Activated naive CD4-positive, alpha-beta T cell (primary cell): Measurements from ENCODE around the gene VAMP1.
"Not testable (repeated sequence)": the region's sequence is repeated elsewhere in the genome, so short reads cannot be mapped to it uniquely, and the experiment has no call there.

Experiments
- DNase-seq, 4 experiments: peaks; one replicate each; lab custom pipeline; 2025; lab: John Stamatoyannopoulos, UW

VAMP1 gene

DNA sequence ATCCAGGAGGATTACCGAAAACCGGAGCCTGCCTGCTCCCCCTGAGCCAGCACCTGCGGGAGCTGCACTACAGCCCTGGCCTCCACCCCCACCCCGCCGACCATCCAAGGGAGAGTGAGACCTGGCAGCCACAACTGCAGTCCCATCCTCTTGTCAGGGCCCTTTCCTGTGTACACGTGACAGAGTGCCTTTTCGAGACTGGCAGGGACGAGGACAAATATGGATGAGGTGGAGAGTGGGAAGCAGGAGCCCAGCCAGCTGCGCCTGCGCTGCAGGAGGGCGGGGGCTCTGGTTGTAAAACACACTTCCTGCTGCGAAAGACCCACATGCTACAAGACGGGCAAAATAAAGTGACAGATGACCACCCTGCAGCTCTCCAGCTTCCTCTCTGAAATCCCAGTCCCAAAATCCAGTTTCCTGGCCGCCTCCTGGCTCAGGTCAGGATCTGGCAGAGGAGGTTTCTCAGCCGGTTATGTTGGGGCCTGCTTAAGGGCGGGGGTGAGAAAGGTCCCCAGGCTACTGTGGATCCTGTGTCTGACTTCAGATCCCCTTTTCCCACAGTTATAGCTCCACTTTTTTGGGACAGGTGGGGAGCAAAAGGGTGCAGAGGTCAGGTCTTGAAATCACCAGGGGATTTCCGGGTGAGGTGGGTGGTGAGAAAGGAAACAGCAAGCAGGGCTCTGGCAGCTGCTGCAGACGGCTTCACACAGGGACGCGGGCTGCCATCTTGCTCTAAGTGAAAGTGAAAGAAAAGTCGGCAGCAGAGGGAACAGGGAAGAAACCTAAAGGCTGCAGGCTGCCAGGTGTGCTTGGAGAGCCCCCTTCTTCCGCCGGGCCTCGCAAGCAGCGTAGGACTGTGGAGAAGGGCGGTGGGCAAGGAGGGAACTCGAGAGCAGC, 18.9 kb downstream of the VAMP1 start, which contains the start of gene TAPBPL:
TAPBPL (plus strand) TSS at position 695 of the 897 bp plus-strand sequence. CDS start 207 bp downstream, outside the sequence.
- DNase-seq: peak; percentile 31 to 60 (median 54)

DNA sequence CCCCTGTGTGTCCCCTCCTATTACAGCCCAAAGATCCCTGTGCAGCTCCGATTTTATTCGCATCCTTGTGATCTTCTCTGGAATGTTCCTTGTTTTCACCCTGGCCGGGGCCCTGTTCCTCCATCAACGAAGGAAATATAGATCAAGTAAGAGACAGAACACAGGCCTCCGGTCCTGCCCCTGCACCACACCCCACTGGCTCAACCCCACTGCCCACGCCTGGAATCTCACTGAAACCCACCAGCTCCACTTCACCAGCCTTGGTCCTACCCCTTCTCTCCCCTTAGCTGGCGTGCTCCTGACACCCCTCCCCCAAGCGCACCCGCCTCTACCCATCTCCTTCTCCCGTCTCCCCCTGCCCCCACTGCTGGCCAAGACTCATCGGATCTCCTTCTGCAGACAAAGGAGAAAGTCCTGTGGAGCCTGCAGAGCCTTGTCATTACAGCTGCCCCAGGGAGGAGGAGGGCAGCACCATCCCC, 19.6 kb downstream of the VAMP1 start:
- no peak for DNase-seq

DNA sequence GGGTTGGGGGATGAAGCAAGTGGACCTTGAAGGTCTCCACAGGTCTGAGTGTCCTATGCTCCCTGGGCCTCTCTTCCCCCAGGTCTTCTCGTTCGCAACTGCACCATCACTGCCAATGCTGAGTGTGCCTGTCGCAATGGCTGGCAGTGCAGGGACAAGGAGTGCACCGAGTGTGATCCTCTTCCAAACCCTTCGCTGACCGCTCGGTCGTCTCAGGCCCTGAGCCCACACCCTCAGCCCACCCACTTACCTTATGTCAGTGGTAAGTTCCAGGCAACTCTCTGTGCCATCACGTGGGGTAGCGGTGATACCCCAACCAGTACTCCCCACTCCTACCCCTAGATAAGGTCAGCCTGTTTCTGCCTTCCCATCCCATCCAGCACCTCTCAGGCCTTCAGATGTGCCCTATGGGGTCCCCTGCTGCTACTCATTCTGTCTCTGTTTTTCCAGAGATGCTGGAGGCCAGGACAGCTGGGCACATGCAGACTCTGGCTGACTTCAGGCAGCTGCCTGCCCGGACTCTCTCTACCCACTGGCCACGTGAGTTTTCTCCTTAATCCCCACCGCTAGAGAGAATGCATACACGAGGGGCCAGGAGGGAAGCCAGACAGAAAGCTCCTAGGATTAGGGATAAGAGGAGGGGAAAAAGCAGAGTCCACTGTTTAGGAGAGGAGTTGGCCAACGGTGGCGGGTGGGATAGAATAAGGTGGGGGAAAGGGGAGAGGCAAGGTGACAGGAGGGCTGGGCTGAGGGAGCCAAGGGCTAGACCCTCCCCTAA, 20.2 kb downstream of the VAMP1 start:
- no peak for DNase-seq

DNA sequence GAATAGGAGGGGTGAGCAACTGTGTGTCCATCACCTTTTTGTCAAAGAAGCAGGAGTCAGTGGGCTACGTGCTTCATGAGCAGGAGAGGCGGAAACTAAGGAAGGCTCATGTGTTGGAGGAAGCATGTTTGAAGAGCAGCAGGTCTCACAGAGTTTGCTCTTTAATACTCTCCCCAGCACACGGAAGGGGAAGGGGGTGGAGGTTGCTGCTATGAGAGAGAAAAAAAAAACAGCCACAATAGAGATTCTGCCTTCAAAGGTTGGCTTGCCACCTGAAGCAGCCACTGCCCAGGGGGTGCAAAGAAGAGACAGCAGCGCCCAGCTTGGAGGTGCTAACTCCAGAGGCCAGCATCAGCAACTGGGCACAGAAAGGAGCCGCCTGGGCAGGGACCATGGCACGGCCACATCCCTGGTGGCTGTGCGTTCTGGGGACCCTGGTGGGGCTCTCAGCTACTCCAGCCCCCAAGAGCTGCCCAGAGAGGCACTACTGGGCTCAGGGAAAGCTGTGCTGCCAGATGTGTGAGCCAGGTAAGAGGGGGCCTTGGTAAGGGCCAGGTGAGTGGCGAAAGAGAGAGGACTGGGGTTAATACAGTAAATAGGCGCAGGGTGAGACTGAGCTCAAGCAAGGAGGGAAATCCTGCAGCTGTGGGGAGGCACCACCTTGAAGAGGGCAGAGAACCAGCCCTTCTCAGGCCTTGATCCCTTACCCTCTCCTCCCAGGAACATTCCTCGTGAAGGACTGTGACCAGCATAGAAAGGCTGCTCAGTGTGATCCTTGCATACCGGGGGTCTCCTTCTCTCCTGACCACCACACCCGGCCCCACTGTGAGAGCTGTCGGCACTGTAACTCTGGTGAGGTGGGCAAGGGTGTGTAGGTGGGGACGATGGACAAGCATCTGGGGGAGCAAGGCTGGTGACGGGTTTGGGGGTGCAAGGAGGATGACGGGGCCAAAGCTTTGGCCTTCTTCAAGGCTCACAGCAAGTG, 25.5 kb downstream of the VAMP1 start, which contains the start of gene CD27:
CD27 (plus strand) TSS at position 252 of the 985 bp plus-strand sequence; CDS start at position 393, 141 bp downstream.
- DNase-seq: no peak

DNA sequence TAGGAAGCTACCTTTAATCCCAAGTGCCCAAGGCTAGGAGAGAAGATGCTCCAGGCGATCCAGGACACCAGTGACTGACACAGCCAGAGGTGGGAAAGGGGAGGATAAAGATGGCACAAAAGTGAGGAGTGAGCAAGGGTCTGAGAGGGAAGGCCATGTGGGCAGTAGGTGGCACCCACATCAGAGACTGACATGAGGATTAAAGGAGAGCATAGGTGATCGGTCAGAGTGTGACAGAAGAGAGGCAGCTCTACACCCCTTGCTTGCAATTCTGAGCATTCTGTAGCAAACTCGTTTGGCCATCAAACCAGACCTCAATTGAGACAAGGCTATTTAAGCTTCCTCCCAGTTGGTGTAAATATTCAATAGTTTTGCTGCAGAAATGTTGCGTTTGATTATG, 26.4 kb downstream of the VAMP1 start:
- no peak for DNase-seq

DNA sequence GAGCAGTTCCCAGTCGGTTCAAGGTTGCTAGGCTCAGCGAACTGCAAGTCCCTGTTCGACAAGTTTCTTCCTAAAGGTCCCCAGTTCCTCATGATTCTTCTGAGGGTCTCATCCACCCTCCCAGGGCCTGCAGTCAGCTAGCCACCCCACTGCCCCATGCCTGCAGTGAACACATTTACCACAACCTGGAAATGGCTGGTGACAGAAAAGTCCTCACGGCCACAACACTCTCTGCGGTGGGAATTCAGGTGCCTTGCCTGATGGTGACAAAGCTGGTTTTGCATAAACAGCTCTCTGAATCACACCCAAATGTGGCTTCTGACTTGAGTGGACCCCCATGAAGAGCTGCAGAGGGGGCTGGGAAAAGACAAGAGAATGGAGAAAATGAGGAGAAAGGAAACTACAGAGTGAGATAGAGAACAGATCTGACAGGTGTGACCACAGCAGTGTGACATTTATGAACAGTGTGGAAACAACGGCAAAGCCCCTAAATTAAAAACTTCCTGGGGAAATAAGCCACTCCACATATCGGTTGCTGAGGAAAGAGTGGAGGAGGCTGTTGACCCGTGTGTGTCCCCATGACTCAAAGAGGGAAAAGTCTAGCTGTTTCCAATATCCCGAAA, 27.0 kb downstream of the VAMP1 start:
- DNase-seq: no peak

DNA sequence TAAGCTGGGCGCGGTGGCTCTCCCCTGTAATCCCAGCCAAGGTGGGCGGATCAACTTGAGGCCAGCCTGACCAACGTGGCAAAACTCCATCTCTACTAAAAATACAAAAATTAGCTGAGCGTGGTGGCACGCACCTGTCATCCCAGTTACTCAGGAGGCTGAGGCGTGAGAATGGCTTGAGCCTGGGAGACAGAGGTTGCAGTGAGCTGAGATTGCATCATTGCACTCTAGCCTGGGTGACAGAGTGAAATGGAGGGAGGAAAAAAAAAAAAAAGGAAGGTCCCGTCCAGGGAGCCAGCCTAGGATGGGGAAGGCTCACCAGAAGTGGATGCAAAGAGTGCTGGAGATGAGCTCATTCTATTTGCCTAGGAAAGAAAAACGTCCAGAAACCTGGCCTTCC, 27.6 kb downstream of the VAMP1 start:
- no peak for DNase-seq

DNA sequence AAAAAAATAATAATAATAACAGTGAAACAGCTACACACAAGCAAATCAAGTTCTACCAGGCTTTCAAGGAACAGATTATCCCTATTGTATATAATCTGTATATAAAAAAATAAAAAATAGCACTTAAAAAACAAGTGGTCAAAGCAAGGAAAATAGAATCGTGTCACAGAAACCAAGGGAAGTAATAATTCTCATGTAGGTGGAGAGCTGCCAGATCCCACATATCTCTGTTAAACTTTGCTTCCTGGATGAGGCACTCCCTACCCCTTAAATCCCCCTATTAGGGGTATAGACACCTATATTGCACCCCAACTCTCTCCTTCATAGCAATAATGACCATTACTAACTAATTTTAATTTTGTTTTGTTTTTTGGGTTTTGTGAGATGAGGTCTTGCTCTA, 30.1 kb downstream of the VAMP1 start:
- DNase-seq: no peak

DNA sequence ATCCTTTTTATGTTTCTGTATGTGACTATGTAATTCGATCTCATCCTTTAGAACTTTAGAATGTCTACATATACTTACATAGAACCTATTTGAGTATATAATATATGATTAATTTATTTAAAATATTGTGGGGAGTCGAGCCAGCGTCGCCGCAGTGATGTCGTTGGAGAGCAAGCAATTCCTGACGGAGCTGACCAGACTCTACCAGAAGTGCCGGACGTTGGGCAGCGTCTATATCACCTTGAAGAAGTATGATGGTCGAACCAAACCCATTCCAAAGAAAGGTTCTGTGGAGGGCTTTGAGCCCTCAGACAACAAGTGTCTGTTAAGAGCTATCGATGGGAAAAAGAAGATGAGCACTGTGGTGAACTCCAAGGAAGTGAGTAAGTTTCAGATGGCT, 32.1 kb downstream of the VAMP1 start:
- no peak for DNase-seq

DNA sequence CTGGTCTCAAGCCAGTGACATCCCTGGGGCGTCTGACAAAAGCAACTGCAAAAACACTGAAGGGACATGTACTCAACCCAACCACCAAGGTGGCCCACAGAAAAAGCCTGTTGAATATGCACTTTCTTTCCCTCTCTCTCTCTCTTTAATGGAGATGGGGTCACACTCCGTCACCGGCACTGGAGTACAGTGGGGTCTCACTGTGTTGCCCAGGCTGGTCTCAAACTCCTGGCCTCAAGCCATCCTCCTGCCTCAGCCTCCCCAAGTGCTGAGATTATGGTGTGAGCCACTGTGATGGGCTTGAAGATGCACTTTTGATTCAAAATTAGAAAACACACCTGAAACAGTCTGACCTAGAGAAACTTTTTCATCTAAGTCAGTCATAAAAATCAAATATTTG, 32.9 kb downstream of the VAMP1 start:
- no peak for DNase-seq

DNA sequence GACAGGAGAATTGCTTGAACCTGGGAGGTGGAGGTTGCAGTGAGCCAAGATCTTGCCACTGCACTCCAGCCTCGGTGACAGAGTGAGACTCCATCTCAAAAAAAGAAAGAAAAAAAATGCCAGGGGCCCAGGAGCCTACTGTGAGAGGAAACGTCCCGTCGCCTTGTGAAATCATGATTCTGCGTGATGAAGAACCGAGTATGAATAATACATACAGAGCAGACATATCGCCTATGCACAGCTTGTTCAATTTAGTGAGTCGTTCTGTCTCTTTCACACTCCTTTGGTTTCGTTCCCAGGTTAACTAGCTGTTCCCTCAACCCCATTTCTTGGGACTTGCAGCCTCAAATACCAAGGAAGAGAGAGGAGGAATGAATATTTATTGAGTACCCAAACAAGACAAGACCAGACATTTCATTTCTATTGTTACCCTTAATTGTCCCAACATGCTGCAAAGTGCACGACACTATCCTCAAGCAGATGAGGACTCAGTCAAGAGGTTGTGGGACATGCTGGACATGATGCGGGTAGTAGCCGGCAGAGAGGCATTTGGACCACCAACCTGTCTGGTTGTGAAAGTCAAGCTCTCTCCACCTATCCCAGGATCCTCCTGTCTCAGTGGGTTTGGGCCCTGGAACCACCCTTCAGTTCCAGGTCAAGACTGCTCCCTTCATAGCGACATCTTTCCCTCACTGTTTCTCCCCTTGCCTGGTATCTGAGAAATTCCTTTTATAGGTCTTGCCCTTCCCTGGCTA, 34.3 kb downstream of the VAMP1 start:
- DNase-seq: no peak

DNA sequence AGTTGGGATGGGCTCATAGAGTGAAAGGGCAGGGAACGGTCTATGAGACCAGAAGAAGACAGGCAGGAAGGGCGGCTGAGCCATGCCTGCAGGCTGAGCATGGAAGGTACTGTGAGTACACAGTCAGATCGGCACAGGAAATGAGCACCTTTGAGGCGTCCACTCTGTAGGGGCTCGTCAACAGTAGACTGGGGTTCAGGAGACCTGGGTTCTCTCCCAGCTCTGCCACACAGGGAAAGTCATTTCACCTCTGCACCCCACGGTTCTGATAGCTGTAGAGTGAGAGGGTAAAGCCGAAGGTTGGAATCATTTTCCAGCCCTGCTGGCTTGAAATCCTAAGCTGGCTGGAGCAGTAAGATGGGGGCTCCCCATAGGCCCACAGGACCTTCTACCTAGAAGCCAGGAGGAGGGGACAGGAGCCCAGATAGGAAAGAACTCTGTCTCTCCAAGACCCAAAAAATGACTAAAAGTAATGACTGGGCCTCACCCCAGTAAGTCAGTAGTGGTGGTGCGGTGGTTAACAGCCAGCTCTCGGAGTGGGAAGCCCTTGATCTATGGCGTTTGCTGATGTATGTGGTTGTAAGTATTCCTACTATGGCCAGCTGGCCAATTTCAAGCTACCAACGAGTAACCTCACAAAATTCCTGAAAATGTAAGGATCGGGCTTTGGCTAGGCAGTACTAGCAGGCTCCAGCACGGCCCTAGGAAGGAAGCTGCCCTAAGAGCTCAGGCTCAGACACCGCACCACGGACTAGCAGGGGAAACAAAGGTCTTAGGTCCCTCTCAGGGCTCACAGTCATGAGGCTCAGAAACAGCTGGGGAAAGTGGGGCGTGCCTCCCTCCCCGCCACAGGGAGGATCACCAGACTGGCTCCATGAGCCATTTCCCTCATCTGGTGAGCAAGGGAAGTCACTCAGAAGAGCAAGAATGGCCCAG, 36.0 kb downstream of the VAMP1 start:
- DNase-seq: peak in 1 of 4 experiments; percentile 35

DNA sequence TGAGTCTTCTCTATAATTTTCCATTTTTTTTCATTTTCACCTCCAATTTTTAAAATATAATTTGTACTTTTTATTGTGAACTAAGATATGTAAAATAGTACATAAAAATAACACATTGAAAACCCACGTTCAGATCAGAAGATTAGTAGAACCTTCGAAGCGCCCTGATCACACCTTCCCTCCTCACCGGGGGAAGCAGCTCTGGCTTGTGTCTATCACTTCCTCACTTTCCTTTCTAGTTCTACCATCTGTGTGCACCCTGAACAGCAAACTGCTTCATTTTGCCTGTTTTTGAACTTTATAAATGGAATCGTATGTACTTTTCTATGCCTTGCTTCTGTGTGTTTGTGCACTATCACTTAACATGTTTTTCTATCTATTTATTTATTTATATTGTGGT, 37.5 kb downstream of the VAMP1 start:
- no peak for DNase-seq

DNA sequence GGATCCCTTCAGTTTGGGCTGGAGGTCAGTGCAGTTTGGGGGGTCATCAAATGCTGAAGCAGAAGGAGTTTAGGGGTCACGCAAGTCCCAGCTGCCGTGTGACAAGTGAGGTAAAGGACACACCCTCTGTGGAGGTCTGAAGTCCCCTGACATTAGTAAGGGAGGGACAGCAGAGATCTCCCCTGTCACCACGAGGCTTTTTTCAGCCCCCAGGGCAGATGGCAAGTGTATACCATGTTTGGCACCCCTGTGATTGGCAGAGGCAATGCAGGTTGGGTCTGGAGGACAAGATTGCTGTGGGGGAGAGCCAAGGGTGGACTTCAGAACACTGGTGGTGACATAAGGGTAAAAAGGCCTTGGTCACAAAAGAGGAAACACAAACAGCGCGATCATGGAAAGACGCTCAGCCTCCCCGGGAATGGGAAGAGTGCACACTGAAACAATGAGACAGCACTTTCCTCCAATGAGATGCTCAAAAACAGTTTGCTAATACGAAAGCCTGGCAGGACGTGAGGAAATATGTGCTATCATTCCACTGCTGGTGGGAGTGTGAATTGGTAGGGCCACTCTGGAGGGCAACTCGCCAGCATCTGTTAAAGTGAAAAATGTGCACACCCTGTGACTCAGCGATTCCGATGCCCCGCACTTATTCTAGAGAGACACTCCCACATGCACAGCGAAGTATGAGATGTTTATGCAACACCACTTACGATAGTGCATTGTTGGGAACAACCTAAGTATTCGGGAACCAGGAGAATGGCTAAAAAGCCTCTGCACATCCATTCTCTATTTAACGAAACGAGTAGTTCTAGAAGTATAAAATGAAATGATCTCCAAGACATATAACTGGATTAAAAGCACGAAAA, 40.1 kb downstream of the VAMP1 start:
- no peak for DNase-seq

DNA sequence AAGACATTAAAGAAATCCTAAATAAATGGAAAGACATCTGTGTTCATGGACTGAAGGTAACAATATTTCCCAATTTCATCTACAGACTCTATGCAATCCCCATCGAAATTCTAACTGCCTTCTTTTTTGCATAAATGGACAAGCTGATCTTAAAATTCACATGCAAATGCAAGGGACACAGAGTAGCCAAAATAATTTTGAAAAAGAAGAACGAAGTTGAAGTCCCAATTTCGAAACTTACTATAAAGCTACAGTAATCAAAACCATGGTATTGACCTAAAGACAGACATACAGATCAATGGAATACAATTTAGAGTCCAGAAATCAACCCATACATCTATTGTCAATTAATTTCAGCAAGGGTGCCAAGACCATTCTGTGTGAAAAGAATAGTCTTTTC, 42.2 kb downstream of the VAMP1 start:
- no peak for DNase-seq

DNA sequence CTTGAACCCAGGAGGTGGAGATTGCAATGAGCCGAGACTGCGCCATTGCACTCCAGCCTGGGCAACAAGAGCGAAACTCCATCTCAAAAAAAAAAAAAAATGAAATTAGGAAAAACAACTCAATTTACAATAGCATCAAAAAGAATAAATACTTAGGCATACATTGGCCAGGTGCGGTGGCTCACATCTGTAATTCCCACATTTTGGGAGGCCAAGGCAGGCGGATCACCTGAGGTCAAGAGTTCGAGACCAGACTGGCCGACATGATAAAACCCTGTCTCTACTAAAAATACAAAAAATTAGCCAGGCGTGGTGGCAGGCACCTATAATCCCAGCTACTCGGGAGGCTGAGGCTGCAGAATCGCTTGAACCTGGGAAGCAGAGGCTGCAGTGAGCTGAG, 42.7 kb downstream of the VAMP1 start:
- DNase-seq: not testable (repeated sequence)

DNA sequence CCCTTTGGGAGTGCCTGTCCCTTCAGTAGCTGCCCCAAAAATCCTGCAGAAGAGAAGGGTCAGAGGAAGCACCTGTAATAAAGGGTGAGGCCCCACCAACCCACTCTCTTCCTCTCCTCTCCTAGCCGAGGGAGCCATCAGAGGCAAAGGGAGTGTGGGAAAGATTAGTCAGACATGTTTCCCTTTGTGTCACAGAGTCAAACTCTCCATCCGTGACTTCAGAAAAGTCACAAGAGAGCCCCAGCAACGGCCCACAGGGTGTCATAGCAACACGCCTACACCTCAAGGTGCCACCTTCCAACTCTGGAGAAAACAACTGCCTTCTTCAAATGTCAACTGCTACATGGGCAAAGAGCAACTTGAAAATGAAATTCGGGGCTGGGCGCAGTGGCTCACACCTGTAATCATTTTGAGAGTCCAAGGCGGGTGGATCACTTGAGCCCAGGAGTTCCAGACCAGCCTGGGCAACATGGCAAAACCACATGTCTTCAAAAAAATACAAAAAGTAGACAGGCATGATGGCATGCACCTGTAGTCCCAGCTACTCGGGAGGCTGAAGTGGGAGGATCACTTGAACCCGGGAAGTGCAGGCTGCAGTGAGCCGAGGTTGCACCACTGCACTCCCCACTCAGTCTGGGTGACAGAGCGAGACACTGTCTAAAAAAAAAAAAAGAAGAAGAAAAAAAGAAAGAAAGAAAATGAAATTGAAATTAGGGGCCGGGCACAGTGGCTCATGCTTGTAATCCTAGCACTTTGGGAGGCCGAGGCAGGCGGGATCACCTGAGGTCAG, 43.4 kb downstream of the VAMP1 start:
- DNase-seq: peak; percentile 55 to 65 (median 60)
